HG02981 (cell line): ENCODE results near the gene AKT1.

Experiments used
- ATAC-seq: cut with Tn5 transposase; IDR thresholded peaks from one replicate; pipeline ENCODE4 v1.9.1; 2021; ENCODE audit warnings: mild to moderate bottlenecking, moderate library complexity; ENCODE audit not compliant: unreplicated experiment

The AKT1 gene

DNA sequence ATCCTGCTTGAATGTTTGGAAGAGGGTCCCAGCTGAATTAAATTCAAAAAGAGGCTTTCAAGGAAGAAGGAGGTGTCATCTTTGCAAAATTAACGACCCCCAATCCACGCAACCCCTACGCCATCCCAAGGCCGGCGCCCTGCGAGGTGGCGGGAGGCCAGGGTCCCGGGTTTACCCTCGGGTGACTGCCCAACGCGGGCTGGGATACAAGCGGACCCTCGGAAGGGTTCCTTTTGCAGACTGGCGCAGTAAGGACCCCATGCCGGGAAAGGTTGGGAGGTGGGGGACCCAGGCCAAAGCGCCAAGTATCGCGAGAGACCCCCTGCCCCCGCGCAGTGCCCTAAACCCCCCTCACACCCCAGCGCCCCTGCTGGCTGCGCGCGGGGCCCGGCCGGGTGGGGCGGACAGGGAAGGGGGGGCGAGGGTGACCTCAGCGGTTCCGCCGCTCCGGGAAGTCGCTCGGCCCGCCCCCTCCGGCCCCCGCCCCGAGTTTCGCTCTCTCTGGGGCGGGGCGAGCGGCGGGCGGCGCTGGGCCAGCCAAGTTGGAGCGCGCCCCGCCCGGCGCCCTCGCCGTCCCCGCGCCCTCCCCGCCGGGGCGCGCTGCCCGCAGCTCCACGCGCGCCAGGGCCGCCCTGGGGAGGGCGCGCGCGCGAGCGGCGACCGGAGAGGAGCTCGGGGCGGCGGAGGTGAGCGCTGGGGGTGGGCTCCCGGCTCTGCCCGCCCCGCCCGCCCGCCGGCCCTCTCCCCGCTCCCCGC, 4.6 kb upstream of the AKT1 start:
- peak; percentile 44 for ATAC-seq

DNA sequence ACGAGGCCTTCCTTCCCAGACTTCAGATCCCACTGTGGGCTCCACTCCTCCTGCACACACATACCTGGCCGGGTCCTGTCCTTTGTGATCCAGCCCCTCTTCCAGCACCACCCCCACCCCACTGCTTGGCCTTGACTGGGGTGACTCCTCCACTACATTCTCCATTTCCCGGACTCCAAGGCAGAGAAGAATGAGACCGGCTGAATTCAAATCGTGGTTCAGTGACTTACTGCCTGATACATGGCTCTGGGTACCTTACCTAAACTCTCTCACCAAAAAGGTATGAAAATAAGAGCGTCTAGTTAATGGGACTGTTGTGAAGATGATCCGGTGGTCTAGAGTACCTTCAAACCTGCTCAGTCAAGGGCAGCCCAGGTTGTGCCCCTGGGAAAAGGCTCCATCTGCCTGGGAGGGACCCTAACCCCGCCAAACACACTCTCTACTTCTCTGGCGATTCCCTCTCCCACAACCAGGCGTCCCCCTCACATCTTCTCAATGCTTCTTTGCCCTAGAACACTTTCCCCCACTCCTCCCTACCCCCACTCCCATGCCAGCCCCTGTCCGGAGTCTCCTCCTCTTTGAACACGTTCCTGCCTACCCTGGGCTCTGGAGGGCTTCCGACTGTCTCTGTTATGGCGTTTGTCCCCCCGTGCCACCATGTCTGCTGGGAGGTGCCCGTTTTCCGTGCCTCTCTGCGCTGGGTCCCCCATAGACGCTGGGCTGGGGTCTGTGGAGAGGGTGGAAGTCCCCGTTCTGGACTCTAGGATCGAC, 3.9 kb upstream of the AKT1 start:
- no peak for ATAC-seq

GRCh38 chr14:104798300-104799243, 3.0 kb upstream of the AKT1 start:
- no peak for ATAC-seq

- ATAC-seq = no peak
These were observed 1.8 kb upstream of the AKT1 start for GRCh38 chr14:104797115-104798044.

GRCh38 chr14:104796687-104797081, 1.1 kb upstream of the AKT1 start:
- no peak for ATAC-seq

DNA sequence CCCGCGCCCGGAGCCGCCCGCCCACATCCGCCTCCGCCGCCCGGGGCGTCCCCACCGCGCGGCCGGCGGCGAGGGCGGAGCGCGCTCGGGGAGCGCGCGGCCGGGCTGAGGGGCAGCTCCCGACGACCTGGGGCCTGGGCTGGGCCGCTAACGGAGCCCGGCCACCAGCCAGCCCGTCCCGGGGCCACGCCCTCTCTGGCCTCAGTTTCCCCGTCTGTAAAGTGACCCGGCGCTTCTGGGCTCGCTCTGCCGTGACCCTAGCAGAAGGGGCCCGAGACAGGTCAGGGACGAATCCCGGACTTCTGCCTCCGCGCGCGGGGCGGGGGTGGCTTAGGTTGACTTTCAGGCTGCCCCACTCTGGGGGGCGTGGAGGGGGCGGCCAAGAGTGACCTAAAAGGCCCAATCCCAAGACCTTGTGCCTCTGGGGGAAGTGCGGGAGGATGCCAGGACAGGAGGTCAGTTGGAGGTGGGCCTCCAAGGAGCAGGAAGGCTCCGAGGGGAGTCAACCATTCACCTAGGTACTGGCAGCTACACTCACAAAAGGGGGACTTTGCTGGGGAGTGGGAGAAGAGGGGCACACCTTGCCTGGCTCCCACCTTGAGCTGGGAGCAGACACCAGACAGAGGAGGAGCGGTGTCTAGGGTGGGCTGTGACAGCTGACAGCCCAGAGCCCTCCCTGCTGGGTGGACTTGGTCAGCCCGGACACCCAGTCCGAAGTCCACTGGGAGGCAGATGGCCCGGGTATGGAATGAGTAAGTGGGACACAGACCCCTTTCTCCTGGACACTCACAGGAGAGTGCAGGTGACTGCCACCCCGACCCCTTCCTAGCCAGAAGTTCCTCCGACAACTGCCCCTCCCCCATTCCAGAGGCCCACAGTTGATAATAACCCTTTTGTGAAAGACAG, 486 bp upstream of the AKT1 start:
- peak; percentile 42 for ATAC-seq

DNA sequence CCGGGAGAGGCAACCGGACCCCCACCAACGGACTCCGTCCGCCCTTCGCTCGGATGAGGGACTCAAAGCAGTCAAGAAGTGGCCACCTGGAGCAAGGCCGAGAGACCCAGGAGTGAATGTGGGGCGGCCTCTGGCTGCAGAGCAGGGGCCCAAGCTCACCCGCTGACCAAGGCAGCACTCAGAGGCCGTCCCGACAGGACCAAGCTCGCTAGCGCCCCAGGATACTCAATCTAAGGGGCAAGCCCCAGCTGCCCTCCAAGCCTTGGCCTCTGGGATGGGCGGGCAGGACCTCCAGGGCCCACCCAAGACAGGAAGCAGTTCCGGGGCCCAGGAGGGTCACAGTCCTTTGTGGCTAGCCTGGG, 936 bp downstream of the AKT1 start:
- ATAC-seq = no peak

DNA sequence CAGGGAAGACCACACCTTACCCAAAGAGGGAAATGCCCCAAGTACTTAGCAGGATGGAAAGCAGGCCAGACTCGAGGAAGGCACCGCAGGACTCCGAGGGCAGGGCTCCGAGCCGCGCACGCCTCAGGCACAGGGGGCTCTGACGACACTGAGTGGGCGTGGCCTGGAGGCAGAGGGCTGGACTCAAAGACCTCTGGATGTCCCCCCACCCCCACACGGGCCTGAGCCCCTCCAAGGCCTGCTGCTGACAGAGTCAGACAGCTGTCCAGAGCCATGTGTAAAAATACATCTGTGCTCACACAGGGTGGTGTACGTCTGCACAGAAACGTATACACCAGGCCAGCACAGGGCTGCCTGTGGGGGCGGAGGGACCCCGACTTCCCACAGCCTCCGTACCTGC, 1.4 kb downstream of the AKT1 start:
- no peak for ATAC-seq

DNA sequence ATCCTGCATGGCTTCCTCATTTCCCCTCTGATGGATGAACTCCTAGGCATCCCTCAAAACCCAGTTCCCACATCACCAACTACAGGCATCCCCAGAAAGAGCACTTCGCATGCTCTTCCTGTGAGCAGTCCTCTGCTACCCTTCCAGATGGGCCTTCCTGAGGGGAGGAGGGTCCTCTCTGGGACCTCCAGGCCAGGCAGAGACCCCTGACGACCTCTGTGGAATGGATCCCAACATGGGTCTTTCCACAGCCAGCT, 1.9 kb downstream of the AKT1 start:
- no peak for ATAC-seq

DNA sequence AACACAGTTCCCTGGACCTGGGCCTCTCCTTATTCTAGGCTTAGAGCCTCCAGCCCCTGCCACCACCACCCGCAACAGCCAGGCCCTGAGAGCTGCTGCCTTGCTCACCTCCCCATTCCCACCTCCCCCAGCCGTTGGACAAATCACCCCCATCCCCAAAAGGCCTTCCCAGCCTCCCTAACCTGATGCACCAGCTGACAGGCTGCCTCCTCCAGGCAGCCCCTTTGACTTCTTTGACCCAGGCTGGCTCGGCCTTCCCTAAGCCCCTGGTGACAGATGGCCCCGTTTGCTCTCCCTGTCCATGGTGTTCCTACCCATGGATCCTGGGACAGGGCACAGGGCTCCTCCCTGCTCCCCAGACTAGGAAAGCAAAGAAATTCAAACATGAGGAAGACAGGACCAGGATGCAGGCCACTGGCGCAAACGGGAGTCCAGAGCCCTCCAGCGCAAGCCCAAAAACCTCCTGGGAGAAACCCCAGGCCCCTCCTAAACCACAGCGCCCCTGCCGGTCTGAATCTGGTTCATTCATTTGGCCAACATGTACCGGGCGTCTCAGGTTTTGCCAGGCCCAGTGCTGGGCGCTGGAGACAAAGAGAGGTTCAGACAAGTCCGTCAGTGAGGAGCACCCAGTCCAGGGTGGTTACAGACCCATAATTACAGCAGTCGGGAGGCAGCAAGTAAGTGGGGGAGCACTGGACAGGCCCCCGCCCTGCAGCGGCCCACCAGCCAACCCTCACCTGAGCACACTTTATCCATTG, 2.4 kb downstream of the AKT1 start:
- no peak for ATAC-seq

DNA sequence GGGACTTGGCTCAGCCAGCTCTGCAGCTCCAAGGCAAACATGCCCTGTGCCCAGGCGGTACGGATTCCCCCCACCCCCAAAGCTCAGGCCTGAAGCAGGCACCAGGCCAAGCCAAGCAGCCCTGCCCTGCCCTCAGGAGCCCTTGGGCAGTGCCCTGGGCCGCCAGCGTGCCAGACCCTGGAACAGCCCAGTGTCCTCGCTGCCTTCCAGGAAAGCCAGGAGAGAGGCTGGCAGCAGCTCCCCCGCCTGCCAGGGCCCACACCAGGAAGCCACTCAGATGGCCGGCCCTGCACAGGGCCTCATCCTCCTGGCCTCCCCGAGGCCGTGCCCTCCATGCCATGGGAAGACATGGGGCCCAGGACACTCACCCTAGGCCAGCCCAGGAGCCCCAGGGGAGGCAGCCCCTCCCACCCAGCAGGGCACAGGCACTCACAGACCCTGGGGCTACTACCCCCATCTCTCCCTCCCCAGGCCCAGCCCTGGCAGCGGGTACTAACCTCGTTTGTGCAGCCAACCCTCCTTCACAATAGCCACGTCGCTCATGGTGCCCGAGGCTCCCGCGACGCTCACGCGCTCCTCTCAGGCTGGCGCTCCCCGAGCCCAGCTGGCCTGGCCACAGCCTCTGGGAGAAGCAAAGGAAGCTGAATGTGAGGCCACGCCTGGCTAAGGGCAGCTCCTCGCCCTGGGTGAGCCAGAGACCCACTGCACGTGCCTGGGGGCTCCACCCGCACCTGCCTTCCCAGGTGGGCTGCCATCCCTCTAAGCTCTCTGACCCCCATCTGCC, 3.3 kb downstream of the AKT1 start:
- ATAC-seq = no peak

DNA sequence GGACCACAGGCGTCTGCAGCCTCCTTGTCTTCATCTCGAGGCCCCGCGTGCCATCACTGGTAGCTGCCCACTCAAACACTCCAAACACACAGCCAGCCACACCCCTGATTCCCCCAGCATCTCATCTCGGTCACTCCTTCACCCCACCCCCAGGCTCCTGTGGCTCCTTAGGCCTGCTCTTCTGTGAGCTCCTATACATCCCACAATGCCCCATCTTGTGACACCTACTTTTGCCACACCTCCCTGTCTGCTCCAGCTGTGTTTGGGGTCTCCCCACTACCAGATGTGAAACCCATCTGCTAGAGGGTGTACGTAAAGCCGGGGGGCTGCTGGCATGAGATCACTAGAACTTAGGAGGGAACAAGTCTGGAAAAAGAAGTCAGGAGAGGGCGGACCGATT, 4.1 kb downstream of the AKT1 start:
- no peak for ATAC-seq

- ATAC-seq = no peak
These were observed 5.5 kb downstream of the AKT1 start for GRCh38 chr14:104789752-104790743.

DNA sequence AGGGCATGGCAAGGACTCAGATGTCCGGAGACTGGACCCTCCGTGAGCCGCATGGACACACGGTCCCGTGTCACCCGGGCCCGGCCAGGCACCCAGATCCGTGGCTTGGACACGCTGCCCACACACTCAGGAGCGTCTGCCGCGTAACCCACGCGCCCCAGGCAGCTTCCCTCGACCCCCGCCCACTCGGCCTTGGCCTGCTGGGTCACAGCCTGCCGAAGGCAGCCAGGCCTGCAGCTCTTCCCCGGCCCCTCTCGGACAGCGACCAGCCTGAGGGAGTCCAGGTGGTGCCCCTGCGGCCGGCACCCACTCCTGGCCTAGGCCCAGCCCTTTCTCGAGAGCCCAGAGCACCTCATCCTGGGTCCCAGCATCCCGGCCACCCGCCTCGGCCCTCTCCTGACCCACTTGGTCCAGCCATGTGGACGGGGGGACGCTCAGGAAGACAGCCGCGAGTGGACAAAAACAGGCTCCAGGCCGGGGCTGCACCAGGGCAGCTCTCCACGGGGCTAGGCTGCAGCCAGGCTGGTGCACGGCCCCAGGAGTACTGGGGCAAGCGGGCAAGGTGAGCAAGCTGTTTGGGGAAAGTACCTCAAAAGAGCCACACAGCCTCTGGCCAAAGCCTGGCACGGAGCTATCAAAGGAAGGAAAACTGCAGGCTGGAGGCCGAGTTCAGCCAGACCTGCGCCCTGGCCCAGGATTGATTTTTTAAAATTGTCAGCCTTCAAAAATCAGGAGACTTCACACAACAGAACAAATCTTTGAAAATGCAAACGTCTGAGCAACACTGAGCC, 6.5 kb downstream of the AKT1 start:
- ATAC-seq = no peak

GRCh38 chr14:104788161-104788818, 7.3 kb downstream of the AKT1 start:
- ATAC-seq = no peak

GRCh38 chr14:104787736-104788135, 7.8 kb downstream of the AKT1 start:
- no peak for ATAC-seq
